Liver (tissue), 2 donors: Measurements from ENCODE around the gene SOX13.

Experiments
- CTCF ChIP-seq: fragments of 150-350 bp; IDR thresholded peaks from 2 replicates; pipeline ENCODE4 v1.5.1; 2017; ENCODE audit warnings: improper control_type of control experiment, low read depth, low read length; ENCODE audit not compliant: missing input control
- REST ChIP-seq: IDR thresholded peaks from 2 replicates; pipeline ENCODE4 v1.6.1; 2016; ENCODE audit warnings: antibody characterized with exemption, mild to moderate bottlenecking
- YY1 ChIP-seq: IDR thresholded peaks from 2 replicates; pipeline ENCODE4 v1.6.1; 2016; ENCODE audit warnings: antibody characterized with exemption, mild to moderate bottlenecking
- donor health status: healthy.

GRCh38 chr1:204032642-204033235, 40.2 kb upstream of the SOX13 start:
- TF ChIP-seq REST (no peak), YY1 (no peak), CTCF (no peak)
